ENCODE results near the gene PTPRD.

Gene PTPRD

DNA sequence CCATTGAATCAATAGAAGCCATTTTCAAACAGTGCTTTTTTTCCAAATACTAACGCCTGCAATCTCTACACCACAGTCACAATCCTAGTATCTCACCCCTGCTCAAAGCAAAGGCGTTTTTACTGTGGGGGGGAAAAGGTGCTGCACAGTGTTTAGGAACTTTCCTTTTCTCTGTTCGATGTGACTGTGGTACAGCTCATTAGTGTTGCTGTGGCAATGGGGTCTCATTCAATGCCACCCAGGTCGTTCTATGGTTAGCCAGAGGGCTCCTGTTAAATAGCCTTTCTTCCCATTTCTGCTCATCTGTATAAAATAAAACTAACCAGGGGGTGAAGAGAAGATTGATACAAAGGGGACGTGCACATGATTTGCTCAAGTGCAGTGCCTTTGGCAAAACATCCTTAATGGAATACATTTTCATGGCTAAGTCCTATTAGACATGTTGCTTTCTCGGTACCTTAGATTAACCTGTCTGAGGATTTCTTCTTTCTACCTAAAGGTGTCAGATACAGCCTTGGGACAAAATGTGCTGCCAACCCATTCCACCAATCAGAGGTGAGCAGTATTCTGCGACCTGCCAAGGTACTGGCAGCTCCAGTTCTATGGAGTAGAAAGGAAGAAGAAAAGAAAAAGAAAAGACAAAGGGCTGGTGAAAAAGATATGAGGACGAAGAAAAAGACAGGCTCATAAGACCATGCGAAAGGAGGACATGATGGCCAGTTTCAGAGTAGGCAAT is 2161.8 kb downstream of the PTPRD start:
- no peak for DNase-seq

DNA sequence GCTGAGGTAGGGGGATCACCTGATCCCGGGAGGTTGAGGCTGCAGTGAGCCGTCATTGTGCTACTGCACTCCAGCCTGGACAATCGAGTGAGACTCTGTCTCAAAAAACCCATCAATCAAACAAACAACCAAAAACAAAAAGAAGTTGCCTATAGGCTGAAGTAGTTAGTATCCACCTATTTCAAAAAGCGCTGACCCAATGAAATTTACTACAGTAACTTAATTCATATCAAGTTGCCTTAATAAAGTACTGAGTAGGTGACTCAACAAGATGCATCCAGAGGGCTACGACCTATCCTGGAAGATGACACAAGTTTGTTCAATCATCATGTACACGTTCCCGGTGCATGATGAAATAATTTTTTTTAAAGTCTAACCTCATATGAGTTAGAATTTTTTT is 2164.6 kb downstream of the PTPRD start:
- DNase-seq, result no peak

DNA sequence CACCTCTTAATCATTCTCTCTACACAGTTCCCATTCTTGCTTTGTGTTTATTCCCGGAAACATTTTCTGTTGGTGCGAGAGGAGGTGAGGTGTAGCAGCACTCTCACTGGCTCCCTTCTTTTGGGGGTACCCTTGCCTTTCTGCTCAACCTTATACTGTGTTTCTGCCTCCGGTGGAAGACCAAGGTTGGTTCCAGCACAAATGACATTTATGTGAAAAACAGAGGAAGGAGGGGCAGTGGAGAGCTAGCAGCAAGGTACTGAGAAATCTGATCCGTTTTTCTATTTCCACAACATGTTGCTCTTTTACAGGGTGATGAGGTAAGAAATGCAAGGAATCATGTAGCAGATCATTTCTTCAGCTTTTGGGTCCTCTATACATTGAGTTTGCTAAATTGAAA is 2165.2 kb downstream of the PTPRD start:
- no peak for DNase-seq

DNA sequence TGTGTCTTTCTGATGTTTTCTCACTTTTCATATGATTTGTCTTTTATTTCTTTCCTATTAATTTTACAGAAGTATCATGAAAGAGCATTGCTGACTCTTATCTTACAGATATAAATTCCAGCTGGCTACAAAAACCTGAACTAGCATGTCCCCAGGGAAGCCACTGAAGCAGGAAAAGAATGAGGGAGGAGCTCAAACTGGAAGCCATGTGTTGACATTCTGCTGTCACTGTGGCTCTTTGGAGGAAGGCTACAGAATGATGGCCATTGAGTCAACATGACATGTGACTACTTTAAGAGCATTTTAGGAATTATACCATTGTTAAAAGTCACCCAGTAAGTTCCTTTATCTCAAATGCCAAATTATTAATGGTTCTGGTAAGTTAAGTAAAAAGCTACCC is 2174.9 kb downstream of the PTPRD start:
- DNase-seq, result no peak

DNA sequence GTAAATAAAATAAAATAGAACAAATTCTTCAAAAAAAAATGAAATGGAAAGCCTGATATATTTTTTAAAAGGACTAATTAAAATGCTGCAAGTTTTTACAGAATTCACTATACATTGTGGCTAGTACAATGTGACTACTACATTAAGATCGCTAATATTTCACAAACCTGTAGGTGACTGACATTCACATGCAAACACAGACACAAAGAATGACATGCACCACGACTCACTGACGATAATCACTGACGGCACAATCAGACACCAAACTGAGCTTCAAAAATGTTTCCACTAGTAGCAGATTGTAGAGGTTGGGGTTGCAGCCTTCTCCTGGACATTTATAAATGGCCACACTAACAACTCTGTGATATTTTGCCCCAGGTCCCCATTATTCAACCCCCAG is 2175.5 kb downstream of the PTPRD start:
- DNase-seq, result no peak

DNA sequence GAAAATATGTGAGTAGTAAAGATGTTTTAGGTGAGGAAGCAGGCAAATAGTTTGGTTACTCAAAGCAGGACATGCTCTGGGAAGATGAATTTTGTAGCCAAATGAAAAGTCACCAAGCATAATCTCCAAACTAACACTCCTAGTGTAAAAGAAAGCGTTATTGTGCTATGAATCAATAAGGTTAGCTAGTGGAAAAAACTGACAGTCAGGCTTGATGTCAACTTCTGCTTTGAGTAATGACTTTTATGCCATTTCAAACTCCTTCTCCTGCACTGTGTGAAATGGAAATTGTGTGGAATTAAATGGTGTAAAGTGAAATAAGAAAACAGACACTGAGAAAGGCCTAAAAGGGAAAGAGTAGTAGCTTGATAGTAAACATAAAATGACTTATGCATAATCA is 2176.0 kb downstream of the PTPRD start:
- DNase-seq, result no peak

DNA sequence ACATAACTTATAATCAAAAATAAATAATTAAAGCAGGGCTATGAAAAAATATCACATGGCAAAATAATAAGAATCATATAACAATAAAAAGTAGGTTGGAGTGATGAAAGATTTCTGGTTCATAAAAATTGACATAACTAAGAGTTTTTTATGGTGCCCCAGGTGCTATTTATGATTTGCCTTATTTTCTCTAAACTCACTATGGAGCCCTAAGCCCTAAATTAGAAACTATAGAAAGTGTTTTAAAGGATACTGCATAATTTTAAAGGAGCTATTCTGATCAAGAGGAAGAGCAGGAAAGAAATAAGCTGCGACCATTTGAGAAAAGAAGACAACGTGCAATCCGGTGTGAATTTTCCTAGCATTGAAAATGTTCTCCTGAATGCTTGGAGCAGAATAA is 2178.2 kb downstream of the PTPRD start:
- no peak for DNase-seq

DNA sequence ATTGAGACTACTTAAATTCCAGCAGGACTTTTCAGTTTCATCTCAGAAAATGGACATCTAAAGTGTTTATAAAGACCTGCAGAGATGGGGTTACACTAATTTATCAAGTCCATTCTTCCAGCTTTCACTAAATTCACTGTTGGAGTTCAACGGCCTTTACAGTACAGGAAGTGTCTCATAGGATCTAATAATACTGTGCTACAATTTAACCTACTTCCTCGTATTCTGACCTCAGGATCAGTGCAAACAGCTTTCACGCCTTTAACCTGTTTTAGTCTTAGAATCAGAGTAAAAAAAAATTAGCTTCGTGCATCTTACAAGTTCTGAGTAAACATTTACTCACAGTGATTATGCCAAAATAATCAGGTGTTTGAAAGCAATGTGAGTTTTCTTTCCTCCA is 2180.6 kb downstream of the PTPRD start:
- DNase-seq, result no peak

DNA sequence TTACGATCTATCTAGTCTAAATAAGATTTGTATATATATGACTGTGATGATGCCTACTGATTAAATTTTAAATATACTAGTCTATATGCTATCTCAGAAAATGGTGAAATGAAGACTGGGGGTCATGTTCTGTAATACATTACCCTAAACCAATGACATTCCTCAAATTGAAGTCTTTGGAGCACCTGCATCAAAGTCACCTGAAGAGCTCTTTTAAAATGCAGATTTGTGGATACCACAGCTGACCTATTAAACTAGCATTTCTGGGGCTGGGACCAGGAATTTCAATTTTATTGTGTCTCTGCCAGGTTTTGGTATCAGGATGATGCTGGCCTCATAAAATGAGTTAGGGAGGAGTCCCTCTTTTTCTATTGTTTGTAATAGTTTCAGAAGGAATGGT is 2181.3 kb downstream of the PTPRD start:
- no peak for DNase-seq

DNA sequence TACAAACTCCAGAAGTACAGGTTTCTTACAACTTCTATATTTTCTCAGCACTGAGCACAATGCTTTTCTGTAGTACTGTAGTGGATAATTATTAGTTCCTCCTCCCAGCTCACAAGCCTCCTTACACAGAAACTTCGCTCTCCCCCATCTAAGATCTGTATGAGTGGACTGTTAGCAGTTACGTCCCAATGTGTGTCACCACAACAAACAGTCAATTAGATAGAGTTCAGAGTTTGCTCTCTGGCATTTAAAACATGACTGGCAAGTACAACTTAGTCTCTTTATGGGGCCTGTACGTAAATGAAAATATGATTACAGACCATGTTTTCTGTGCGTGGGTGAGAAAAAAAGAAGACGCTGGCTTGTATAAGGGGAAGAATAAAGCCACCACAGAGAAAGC is 2181.9 kb downstream of the PTPRD start:
- DNase-seq, result no peak

DNA sequence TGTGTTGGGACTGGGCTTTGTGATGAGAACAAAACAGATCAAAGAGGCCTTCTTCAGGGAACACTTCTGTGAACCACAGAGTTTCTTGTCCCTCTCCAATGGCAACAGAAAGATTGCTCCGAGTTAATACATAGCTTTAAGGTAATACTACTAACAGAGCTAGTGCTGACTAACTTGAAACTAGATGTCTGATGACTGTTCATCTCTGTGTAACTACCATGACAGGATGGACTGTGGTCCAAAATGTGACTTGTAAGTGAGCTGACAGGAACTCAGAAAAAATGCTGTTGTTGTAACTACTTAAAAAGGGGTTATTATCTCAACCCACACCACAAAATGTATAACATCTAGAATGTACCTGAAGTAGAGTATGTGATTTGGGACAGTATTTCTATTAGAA is 2183.0 kb downstream of the PTPRD start:
- no peak for DNase-seq

DNA sequence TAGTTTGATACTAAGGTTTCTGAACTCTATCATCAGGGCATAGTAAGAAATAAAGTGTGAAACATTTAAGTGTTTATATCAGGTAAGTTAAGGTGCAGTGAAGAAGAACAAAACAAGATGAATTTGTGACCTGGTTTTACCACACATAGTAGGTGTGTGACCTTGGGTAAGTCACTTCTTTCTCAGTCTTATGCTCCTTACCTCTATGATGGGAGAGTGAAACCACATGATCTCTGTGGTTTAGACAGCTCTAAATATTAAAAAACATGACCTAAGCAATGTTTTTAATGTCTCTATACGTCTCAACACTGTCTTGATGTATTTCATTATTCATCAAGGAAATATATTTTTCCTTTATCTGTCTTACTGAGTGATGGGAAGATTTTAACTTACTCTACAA is 2183.6 kb downstream of the PTPRD start:
- DNase-seq, result no peak

DNA sequence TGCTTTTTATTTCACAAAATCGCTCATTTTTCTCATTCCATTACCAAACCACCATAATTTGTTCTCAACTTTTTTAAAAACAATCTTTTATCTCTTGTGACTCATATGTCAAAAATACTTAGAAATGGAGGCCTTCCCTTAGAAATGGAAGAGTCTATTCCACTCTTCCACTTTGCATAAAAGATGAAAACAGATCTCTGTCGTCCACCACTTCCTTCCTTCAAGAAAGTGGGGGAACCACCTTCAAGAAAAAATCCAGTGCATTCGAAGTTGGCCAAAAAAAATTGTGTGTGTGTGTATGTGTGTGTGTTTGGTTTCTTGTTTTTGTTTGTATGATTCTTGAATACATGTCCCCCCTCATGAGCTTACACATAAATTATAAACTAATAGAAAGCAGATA is 2184.4 kb downstream of the PTPRD start:
- DNase-seq, result no peak

DNA sequence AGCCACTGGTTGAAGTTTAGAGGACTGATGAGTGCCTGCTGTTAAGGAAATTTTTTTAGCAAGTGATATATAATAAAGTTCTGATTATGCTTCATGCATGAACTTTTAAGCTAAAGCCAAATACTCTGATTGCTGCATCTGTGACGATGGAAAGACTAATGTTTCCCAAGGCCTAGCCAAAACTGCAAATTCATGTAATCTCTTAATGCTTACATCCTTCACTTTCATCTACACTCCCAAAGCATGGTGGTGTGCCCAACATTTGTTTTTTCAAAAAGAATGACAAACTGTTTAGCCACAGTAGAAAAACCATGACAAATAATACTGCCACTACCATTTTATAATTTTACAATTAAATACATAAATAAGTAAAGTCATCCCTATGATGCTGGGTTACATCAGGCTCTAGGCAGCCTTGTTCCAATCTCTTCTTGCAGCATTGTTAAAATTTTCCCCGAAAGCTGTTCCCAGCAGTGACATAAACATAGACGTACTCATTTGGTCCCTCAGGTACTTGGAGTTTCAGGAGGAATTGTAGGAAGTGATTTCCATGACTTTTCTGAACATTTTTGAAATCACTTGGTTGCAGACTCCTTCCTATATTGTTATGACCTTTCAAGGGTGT is 2187.9 kb downstream of the PTPRD start:
- DNase-seq, result no peak

DNA sequence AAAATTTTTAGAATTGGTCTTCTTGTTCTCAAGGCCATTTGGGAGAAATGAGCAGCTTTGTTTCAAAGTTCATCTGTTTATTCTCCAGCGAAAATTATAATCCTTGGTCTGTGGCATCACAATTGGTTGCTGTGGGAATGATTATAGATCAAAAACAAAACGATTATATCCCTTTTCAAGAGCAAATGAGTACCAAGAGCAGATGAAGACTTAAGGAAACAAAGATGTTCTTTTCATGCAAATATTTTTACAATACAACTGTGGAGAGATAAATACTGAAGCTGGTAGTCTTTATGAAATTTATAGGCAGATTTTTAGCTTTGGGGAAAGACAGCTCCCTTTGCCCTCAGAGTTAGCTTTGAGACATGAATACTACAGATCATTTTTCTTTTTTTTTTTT is 2192.4 kb downstream of the PTPRD start:
- DNase-seq, result no peak

DNA sequence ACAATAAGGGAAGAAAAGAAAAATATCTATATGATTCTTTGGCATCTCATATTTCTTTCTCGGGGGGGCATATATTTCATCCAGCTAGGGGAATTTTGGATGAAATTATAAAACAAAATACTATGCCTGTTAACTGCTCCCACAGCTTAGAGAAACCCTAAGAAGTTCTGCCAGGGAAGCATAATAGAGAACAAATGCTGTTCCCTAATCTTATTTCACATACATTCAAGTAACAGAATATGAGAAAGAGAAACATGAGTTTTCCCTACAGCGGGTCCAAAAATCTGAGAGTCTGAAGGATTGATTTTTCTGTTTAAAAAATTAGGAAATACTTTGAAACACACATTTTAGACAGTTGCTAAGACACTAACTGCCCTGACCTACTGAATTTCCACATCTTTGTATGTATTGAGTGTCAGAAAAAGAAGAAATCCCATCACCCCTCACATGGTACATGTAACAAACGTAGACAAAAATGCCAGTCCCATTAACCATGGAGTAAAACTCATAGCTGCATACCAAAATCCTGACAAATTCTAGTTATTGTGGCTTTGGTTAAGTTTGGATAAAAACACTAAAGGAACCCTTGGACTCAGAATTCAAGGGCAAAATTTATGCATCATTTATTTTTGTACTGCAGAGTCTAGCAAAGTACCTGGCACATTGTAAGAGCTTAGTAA is 2193.1 kb downstream of the PTPRD start:
- no peak for DNase-seq

DNA sequence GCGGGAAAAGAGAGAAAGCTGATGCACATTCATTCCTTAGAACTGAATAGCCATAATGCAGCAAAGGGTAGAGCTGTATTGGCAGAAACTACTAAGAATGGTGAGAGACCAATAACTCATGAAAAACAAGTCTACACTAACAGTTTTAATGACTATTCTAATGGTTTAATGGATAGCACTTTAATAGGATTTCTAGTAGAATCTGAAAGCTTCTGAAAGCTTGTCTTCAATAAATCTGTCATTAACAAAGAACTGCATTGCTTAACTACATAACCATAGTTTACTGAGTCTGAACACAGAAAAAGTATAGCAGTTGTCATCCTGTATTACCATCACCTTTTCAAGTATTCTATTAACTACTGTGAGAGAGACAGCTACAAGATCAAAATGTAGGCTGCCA is 2195.5 kb downstream of the PTPRD start:
- DNase-seq, result no peak

DNA sequence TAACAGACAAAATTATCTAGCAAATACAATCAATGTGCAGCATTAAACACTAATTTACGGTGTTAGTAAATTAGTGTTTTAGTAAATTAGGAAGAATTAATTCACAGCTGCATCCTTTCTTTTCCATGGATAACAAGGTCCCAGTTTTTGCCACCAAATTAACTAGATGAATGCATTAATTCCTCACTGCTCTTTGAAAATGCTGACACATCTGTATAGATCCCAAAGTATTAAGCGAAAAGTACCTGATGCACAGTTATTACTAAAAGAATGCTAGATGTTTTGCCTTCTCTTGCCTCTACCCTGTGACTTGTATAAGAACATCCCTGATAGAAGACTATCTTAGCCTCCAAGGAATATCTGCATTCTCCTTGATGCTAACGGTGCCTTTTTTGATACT is 2200.5 kb downstream of the PTPRD start:
- no peak for DNase-seq

DNA sequence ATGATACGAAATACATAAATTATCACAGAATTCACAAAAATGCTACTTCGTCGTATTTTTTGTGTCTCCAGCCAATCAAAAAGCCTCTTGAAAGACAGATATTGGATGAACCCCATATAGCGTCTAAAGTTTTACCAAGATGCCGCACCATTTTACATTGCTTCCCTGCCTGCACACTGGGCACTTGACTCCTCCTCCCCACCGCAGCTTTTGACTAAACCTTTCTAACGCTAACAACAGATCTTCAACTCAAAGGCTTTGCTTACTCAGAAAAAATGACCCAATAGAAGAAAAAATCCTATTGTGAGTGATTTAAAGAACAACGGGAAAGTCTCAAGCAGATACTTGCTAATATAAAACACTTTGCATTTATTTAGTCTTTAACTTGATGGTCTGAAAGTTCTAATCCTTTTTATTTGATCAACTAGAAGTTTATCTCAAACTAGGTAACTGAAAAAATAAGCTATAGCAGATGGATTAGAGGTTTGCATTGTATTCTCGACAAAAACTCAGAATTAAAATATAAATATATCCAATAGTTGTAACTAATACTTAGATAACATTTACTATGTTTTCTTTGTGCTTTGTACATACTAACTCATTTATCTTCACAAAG is 2204.1 kb downstream of the PTPRD start:
- no peak for DNase-seq

DNA sequence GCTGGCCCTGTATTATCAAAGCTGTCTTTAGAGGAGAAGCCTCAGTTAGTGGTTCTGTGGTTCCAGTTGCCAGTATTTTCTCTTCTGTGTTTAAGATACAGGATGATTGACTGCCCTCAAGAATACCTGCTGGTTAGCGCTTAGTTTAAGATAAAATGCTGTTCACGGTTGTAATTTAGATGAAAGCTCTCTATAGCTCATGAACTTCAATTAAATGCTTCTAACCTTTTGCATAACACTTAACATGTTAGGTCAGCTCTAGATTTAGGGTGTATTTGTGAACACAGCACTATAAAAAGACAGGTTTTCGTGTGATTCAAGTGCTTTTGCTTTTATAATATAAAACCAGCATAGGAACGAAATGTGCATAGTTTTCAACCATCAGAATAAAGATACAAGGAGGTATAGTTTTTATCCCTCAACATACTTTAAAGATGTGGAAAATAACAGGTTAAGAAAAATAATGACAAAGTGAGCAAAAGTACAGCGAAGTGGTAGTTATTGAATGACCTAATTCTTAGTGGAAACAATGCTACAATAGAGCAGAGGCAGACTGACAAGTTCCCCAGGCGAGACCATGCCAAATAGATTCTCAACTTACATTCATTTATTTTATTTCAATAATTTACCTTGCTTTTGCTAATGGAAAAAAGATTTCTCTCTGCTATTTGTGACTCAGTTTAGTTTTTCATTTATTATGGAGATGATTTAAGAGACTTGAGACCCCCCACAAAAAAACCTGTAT is 2210.7 kb downstream of the PTPRD start:
- DNase-seq, result no peak

DNA sequence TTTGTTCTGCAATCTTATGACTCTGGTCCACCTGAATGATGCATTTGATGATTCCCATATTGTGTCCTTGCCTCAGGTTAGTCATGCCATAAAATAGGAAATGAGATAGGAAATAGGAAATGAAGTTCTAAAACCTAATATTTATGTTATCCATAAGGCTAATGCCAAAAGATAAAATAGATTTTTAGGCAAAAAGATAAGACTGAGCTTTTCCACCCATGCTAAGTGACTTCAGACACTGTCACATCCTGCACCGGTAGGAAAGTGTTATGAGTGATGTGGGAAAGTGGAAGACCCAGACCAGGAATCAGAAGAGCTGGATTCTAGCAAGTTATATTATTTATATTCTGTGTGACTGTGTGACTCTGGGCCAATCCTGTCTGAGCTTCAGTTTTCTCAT is 2212.4 kb downstream of the PTPRD start:
- no peak for DNase-seq

DNA sequence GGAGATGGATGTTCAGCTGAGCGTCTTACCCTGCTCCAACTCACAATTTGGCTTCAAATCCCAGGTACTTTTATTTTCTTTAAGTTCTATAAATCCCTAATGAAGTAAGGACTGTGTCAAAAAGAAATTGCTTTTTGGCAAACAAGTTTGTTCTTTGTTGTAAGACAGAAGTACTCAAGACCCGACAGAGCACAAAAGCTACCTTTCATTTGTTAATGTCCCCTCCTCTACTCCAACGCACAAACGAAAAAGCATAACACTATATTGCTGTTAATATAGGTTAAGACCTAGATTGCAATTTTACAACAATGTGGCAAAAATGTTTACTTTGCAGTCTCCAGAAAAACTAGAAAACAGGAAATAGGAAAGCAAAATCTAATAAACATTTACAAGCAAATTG is 2217.8 kb downstream of the PTPRD start:
- no peak for DNase-seq

DNA sequence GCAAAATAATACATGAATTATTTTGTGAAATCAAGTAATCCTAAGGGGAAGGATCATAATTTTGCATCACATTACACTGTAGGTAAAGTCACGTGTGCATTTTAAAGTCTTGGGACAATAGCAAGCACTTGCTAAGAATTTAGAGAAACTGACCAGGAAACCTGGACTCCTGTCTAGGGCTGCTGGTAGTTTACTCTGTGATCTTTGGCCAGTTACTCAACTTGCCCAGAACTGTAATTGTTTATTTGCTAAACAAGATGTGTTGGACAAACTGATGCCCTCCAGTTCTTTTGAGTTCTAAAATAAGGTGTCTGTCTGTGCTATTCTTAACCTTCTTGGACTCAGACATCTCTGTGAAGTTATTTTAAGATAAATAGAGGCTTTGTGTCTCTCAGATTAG is 2218.5 kb downstream of the PTPRD start:
- DNase-seq, result no peak

All from activated gamma-delta T cell (primary cell).